ENCODE results near the gene EFCAB6.

EFCAB6 gene

DNA sequence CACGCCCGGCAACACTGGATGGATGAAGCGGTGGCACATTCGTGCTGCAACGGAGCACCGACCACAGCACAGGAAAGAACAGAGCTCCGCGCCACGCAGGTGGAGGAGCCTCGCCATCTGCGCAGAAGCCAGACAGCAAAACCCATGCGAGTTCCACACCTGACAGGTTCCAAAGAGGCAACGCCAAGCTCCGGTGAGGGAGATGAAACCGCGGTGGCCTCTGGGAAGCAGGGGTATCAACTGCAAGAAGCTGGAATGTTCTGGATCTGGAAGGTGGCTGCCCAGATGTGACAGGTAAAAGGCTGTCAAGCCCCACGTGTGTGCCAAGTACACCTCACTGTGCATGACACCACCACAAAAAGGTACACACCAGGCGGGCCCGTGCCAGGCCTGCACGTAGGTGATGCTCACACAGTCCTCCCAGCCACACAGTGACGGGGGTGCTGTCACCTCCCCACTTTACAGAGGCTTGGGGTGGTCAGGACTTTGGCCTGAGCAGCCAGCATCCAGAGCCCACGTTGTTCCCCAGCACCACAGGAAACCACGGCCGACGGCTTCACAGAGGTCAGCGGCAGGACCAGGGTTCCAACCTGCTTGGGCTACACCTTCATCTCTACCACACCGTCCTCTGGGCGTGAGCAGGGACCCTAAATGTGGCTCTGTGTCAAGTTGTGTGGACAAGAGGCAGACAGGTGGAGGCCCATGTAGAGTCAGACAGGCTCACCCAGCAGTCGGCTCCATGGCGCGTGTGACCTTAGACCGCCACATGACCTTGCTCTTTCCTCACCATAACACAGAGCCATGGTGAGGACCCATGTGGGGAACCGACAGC lies 19.7 kb upstream of the EFCAB6 start:
- in situ Hi-C loops (cut with MboI; ENCODE audit: low sequenced_read_pairs): no loop called here

DNA sequence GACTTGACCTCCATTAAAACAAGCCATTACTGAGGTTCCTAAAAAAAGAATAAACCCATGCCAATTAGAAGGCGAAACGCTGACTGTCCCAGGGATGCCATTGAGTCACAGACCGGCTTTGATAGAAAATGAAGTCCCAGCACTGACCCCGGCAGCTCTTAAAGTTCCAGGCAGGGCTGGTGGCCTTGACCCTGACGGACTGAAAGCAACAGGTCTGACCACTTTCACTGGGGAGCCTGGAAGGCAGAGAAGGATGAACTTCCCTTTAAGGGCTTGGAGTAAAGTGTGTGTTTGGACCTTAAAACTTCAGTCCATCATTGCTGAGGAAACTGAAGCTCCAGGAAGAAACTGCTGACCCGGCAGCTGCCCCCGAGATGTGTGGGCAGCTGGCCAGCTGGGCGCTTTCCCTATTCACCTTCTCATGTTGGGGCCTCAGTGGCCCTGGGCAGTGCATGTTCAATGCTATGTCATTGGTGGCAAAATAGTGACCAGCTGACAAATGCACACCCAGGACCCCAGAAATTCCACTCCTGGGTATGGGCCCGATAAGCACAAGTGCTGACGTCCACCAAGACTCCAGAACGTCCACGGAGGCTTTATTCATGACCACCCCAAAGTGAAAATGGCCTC lies 18.9 kb upstream of the EFCAB6 start:
- in situ Hi-C loops (cut with MboI; ENCODE audit: low sequenced_read_pairs): no loop called here

DNA sequence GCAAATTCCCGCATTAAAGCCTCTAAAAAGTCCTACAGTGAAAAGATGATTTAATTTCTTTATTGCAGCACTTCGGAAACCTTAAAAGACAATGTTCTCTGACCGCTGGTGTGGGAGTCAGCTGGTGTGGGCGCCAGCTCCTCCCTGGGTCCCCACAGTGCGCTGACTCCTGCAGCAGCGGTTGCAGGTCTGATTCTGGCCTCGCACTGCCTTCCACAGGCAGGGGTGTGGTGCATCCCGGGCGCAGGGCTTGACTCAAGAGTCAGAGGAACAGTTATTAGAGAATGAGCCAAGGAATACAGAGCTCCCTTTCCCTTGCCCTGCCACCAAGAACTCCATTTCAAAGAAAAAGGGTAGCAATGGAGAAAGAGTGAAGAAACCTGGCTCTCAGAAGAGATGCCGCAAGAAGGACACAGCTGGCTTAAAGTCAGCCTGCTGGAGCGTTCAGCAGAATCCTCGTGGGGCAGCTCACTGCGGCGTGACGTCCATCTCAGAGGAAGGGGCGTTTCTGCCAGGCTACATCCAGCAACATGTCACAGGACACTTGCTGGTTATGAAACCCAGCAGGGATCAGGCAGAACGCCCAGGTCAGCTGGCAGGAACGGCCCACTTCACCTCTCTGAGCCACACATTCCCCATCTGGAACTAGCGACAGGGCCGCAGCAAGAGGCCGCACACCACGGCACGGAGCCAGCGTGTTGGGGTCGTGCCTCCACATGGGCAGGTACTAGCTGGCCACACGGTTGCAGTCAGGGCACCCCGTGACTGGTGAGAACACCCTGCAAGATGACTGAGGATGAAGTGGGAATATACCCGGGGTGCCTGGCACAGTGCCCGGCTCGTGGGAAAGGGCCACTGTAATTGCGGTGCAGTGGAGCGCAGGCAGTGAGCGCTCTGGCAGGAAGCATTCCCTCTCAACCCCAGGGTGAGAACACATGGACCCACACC lies 18.1 kb upstream of the EFCAB6 start:
- in situ Hi-C loops (cut with MboI; ENCODE audit: low sequenced_read_pairs): no loop called here

DNA sequence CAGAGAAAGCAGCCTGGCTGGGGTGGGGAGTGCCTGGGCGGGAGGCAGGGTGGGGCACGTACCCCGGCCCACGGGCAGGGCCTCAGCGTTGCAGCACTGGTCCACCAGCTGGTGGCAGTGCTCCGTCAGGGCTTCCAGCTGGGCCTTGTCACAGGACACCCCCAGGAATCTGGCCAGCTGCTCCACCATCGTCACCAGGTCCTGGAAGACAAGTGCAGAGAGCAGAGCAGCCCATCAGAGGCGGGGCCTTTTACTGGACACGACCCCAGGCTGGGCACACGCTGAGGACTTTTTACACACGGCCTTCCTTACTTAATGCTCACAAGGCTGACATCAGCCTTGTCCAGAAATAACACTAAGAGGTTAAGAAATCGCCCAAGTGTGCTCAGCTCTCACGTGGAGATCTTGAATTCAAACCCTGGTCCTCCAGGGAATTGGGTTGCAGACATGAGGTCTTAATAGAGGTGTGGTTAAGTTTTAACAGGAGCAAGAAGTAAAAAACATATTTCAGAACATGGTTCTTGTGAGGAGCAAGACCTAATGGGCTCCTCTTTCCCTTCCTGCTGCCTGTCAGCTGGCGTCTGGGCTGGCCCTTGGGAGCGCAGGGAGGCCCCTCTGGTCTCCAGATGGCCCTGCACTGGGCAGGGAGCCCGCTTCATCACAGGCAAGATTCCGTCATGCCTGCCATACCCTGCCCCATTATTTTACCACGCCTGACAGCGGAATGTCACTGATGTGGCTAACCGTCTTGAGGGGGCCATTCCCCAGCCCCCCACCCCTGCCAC lies 17.1 kb upstream of the EFCAB6 start:
- in situ Hi-C loops (cut with MboI; ENCODE audit: low sequenced_read_pairs): no loop called here

DNA sequence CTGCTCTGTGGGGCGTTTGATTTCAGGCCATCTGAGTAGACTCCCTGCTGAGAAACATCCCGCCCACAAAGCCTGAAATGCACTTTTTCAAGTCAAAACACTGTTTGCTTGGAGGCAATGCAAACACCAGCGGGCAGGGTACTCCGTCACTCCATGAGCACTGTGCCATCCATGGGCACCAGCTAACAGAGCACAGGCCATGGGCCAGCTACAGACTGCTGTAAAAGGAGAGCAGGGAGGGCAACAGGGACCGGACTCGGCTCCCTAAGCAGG lies 16.6 kb upstream of the EFCAB6 start:
- in situ Hi-C loops (cut with MboI; ENCODE audit: low sequenced_read_pairs): no loop called here

DNA sequence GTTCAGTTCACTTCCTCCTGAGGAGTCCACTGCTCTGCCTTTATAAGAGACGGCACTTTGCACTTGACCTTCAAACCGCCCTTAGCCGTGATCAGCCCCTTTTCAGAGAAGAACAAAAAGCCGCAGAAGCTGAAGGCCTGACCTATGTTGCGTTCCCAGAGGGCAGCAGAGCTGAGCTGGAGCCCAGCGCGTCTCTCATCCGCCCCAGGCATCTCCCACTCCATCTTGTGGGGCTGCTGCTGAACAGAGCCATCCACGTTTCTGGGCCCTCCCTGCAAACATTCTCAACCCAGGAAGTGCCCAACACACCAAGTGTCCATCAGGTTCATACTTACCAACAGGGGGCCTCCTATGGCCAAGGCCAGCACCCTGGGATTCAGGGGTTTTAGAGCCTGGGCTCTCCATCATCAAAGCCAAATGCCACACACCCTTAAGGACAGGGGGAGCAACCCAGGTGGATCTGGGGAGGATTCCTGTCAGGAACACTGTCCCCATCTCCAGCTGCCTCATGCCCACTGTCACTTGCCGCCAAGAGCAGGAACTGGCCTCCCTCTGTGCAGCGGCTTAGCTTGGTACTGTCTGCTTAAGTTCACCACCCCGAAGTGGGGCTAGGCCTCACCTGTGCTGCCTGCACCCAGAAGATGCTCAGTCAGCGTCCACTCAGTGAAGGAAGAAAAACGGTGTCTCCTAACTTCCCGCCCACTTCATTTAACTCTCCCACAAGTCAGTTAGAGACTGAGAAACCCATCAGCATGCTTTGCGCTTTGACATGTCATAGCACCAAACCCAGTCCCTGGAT lies 16.0 kb upstream of the EFCAB6 start:
- in situ Hi-C loops (cut with MboI; ENCODE audit: low sequenced_read_pairs): no loop called here

DNA sequence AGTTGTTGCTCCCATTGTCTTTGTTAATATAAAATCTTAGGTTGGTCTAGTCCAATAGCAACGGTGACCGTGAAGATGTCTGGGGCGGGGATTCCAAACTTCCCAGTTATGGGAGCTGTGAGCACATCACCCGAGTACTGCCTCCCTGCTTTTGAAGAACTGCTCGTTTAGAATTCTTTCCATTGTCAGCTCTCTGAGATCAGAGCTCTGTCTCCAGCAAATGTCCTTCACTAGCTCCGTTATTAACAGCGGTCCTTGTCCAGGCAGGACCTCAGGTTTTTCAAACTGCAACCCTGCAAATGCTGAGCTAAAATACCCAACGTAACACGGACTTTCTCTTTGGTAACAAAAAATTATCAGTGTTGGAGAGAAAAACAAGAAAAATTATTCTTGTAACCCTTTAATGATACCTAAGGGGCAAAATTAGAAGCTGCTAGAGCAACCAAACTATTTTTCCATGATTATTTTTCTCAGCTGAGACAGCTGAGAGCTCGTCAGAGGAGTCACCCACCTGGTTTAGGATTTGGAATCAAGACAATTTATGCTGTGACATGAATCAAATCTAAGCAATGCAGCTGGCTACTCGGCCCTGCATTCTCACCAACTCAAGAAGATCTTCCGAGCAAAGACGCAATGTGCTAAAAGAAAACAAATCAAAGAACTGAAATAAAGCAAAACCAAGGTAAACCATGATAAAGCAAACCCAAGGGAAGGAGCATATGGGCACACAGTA lies 15.1 kb upstream of the EFCAB6 start:
- in situ Hi-C loops (cut with MboI; ENCODE audit: low sequenced_read_pairs): no loop called here

DNA sequence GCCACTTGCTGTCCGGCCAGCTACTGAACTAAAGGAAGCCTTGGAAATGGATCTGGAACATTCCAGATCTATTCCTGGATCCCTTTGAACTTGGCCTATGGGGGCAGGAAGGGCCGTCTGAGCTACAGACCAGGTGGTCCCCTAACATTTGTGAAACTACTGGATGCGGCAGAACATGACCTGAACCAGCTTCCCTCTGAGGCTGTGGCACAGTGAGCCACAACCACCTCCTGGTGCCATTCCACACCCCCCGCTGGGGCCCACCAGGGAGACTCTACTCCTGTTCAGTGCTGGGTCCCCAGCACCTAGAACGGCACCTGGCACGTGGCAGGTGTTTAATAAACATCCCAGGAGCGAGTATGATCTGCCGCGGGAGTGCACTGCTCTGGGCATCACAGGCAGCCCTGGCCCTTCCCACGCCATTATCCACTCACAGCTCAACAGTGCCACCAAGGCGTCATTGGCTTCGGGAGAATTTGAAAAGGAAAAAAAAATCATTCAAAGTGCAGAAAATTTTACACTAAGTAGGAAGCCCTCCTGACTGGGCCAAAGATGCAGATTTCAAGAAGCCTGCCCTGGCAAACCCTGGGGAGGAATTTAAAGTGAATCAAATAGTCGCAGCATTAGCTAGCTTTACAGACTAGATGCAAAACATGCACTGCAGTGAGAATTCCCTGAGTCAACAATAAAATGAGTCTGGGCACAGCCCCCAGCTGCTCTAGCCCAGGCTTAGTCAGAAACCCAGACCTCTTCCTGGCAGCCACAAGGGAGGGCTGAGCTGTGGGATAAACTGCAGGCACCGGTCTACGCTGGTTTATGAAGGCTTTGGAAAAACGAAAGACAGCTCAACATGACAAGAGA lies 14.3 kb upstream of the EFCAB6 start:
- in situ Hi-C loops (cut with MboI; ENCODE audit: low sequenced_read_pairs): no loop called here

DNA sequence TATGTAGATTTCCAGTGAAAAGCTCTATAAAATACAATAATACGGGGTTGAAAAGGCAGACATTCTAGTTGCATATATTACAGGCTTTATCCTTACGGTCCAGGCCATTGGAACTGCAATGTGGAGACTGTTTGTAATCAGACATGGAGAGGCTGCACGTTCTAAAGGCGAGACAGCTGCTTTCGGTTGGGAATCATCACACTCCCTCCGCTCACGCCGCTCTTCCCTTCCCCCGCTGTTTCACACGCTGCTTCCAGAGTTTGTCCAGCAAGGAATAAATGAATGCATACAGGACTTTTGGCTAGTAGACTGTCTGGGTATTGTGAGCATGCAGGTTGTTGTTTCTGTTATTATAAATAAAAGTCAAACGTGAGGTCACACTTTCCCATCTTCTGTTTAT lies 13.5 kb upstream of the EFCAB6 start:
- in situ Hi-C loops (cut with MboI; ENCODE audit: low sequenced_read_pairs): no loop called here

DNA sequence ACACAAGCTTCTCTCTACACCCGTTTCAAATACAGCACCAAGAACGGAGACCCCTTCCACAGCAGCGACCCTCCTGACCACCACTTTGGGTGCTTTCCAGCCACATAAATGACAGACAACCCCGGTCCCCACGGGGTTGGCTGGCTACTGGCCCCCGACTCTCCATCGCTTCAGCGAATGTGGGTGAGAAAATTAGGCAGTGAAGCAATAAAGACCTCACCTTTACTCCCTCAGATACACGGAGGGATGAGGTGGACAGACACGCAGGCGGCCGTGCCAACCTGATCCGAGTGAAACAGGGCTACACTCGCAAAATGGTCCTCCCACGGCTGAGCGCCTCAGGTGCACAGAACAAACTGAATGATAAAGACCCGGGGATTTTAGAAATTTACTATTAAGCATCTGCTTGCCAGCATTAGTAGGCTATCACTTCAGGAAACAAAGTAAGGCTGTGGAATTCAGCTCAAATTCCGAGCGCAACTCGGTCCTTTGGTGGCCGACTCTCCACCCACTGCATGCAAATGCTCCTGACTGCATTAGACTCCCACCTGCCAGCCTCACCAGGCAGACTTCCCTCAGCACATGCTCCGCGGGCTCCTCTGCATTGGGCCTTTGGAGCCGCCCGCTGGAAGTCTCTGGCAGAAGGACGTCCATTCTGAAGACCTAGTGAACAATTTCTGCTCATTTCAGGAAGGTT lies 12.8 kb upstream of the EFCAB6 start:
- in situ Hi-C loops (cut with MboI; ENCODE audit: low sequenced_read_pairs): no loop called here

DNA sequence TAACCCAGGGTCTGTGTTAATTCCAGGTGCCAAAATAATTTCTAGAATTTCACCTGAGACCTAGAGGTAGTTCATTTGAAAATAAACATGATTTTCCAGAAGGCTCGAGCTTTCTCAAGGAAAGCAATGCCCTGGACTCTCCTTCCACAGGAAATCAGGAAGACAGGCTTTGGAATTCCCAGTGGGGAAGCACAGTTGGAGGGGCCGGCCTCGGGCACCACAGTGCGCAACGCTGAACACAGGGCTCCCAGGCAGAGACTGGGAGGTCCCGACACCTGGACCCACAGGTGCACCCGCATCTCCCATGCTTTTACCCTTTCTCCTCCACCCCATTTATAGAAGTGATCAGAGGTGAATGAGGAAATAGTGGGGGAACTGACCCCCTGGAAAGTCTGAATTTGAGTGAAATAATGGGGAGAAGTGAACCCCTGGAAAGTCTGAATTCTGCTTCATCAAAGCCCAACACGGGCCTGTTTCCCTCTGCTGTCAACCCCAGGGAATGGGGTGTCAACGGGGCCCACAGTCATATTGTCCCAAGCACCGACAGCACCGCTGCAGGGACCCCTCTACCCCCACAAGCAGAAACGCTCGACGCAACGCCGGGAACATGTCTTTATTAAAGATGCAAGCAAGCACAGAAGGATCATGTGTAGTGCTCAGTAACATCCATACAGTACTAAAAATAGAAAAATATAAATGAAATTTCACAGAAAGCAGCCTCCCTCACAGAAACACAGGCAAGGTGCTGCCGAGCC lies 12.0 kb upstream of the EFCAB6 start:
- in situ Hi-C loops (cut with MboI; ENCODE audit: low sequenced_read_pairs): no loop called here

DNA sequence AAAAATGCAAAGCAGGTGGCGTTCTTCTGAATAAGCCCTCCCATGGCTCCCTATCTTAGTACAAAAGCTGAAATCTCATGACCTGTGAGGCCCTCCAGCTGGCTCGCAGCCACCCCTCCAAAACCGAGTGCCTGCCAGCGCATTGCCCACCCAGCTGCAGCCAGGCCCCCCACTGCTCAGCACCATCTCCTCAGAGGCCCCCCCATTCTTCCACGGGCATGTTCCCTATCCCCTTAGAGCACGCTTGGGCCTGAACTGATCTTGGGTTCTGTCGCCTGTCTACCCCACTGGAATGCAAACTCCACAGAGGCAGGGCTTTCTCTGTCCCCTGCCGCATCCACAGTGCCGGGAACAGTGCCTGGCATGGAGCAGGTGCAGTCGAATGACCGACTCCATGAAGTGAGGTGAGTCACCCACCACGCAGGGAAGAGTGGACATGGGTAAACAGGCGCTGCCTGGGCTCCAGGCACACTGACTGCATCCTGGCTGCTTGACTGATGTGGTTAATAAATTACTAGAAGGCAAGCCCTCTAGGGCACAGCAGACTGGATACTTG lies 11.3 kb upstream of the EFCAB6 start:
- in situ Hi-C loops (cut with MboI; ENCODE audit: low sequenced_read_pairs): no loop called here

DNA sequence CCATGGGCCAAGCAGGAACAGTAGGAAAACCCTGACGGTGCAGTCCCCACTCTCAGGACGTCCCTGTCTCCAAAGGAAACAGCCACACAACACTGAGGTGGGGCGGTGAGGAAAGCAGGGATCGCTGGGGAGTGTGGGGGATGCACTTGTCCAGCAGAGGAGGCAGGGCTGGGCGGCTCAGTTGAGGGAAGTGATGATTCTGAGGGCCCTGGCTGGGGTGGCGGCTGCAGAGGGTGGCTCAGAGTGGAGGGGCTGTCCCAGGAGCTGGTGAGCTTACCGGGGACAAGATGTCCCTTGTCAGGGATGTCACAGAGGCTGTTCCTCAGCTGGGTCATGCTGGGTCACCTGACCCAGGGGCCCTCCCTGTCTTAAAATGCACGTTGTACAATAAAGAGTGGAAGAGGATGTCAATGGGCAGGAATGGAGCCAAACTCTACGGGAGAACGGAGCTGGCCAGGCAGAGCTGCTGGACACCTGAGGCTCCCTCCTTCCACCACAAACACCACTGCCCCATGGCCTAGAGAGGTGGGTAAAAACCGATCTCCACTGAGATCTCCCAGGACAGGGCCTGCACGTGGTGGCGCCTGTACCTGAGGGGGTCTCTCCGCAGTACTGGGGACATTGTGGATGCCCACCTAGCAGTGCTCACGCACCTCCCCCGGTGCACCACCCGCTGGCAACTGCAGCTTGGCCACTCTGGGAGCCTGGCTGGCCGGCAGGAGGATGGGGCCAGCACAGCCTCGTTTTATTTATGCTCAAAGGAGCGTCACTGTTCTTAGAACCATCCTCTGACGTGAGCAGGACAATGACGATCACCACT lies 9.7 kb upstream of the EFCAB6 start:
- in situ Hi-C loops (cut with MboI; ENCODE audit: low sequenced_read_pairs): no loop called here

DNA sequence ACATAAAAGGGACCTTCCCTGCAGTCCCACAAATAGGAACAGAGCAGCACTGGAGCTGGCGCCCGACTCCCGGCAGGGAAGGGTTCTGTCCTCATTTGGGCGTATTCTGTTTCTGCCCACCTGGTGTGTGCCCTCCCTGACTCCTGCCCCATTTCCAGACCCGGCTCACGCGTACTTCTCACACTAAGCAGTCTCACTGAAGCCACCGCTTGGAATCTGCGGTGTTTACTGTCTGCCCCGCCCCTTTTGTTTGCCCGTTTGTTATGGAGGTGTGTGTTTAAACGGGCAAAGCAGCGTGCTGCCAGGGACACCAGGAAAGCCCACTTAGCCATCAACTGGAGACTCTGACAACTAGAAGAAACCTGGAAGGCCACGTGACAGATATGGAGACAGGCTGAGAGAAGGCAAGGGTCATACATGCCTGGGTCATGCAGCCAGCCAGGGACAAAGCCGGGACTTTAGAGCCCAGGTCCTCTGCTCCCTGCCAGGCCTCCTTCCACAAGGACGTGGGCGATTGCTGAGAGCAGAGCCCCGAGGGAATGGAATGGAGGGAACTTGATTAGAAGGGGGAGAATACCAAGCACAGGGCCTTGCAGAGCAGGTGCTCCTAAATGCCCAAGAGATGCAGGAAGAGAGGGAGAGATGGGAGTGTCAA lies 8.7 kb upstream of the EFCAB6 start:
- in situ Hi-C loops (cut with MboI; ENCODE audit: low sequenced_read_pairs): no loop called here

DNA sequence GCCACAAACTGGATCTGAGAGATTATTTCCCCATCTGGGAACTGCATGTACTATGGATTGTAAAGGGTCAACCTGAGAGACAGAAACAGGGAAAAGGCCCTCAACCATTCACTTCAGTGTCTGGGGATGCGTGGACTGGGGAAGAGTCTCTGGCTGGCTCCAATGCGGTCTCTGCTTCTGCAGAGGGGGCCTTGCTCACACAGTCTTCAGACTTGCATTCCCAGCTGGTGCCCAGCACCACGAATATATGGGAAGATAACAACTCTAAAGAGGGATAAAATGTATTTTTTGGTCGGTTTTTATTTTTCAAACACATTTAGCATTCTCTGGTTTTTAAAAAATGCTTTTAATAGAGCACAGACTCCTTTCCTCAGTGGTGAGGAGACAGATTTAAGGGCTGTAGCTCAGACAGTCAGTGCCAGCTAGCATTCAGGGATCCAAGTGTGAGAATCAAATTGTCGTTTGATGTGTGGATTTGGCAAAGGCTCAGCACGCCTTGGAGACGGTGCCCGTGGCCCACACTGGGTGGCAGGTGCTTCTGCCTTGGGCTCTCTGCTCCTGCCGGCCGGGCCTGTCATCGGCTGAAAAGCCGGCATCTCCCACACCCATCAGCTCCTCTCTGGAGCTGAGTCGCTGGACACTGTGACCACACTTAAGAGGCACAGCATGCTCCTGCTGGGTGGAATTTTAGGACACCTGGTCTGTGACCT lies 8.0 kb upstream of the EFCAB6 start:
- in situ Hi-C loops (cut with MboI; ENCODE audit: low sequenced_read_pairs): no loop called here

Measured in hTERT RPE-1 (cell line).